HEK293 (cell line): ENCODE data around the gene LYVE1.

Experiments used
- CTCF ChIP-seq: fragments of 450-650 bp; formaldehyde crosslinking; IDR thresholded peaks from 2 replicates; pipeline ENCODE4 v1.5.1; 2016; ENCODE audit warnings: missing biosample characterization, missing genetic modification characterization
- KLF8 ChIP-seq: fragments of 450-650 bp; formaldehyde crosslinking; IDR thresholded peaks from 2 replicates; pipeline ENCODE4 v1.5.1; 2016; ENCODE audit warnings: missing biosample characterization, missing genetic modification characterization
- RBAK ChIP-seq: fragments of 450-650 bp; formaldehyde crosslinking; IDR thresholded peaks from 2 replicates; pipeline ENCODE4 v1.5.1; 2016; ENCODE audit warnings: missing biosample characterization, missing genetic modification characterization
- SCRT2 ChIP-seq: fragments of 450-650 bp; formaldehyde crosslinking; IDR thresholded peaks from 2 replicates; pipeline ENCODE4 v1.5.1; 2016; ENCODE audit warnings: missing biosample characterization, missing genetic modification characterization
- TCF7L2 ChIP-seq: IDR thresholded peaks from 2 replicates; pipeline ENCODE4 v1.6.1; 2011; ENCODE audit warnings: low read depth, mild to moderate bottlenecking, inconsistent platforms, low read length, moderate library complexity, borderline replicate concordance
- ZBTB17 ChIP-seq: fragments of 450-650 bp; formaldehyde crosslinking; IDR thresholded peaks from 2 replicates; pipeline ENCODE4 v1.5.1; 2016; ENCODE audit warnings: missing biosample characterization, missing genetic modification characterization
- ZBTB49 ChIP-seq: fragments of 450-650 bp; formaldehyde crosslinking; IDR thresholded peaks from 2 replicates; pipeline ENCODE4 v1.5.1; 2016; ENCODE audit warnings: missing biosample characterization, missing genetic modification characterization, low read depth
- ZEB2 ChIP-seq: fragments of 450-650 bp; formaldehyde crosslinking; IDR thresholded peaks from 2 replicates; pipeline ENCODE4 v1.5.1; 2016; ENCODE audit warnings: missing biosample characterization, missing genetic modification characterization
- ZFP69B ChIP-seq: fragments of 450-650 bp; formaldehyde crosslinking; IDR thresholded peaks from 2 replicates; pipeline ENCODE4 v1.5.1; 2016; ENCODE audit warnings: missing biosample characterization, missing genetic modification characterization
- ZNF146 ChIP-seq: fragments of 450-650 bp; formaldehyde crosslinking; IDR thresholded peaks from 2 replicates; pipeline ENCODE4 v1.5.1; 2016; ENCODE audit warnings: missing biosample characterization, missing genetic modification characterization
- ZNF157 ChIP-seq: fragments of 450-650 bp; formaldehyde crosslinking; IDR thresholded peaks from 2 replicates; pipeline ENCODE4 v1.5.1; 2016; ENCODE audit warnings: missing biosample characterization, missing genetic modification characterization
- ZNF2 ChIP-seq: fragments of 450-650 bp; formaldehyde crosslinking; IDR thresholded peaks from 2 replicates; pipeline ENCODE4 v1.5.1; 2016; ENCODE audit warnings: missing biosample characterization, missing genetic modification characterization
- ZNF248 ChIP-seq: fragments of 450-650 bp; formaldehyde crosslinking; IDR thresholded peaks from 2 replicates; pipeline ENCODE4 v1.5.1; 2017; ENCODE audit warnings: missing biosample characterization, missing genetic modification characterization
- ZNF37A ChIP-seq: fragments of 450-650 bp; IDR thresholded peaks from 2 replicates; pipeline ENCODE4 v1.5.1; 2018; ENCODE audit warnings: missing biosample characterization, missing genetic modification characterization
- ZNF449 ChIP-seq: fragments of 450-650 bp; formaldehyde crosslinking; IDR thresholded peaks from 2 replicates; pipeline ENCODE4 v1.5.1; 2017; ENCODE audit warnings: missing biosample characterization, mild to moderate bottlenecking, missing genetic modification characterization, moderate library complexity
- ZNF488 ChIP-seq: fragments of 450-650 bp; formaldehyde crosslinking; IDR thresholded peaks from 2 replicates; pipeline ENCODE4 v1.5.1; 2016; ENCODE audit warnings: missing biosample characterization, missing genetic modification characterization
- ZNF544 ChIP-seq: fragments of 450-650 bp; formaldehyde crosslinking; IDR thresholded peaks from 2 replicates; pipeline ENCODE4 v1.5.0; 2017; ENCODE audit warnings: missing biosample characterization, missing genetic modification characterization
- ZNF639 ChIP-seq: fragments of 450-650 bp; formaldehyde crosslinking; IDR thresholded peaks from 2 replicates; pipeline ENCODE4 v1.5.1; 2016; ENCODE audit warnings: missing biosample characterization, missing genetic modification characterization
- ZNF660 ChIP-seq: fragments of 450-650 bp; IDR thresholded peaks from 2 replicates; pipeline ENCODE4 v1.5.1; 2018; ENCODE audit warnings: missing biosample characterization, mild to moderate bottlenecking, missing genetic modification characterization
- ZNF701 ChIP-seq: fragments of 450-650 bp; formaldehyde crosslinking; IDR thresholded peaks from 2 replicates; pipeline ENCODE4 v1.5.1; 2016; ENCODE audit warnings: missing biosample characterization, missing genetic modification characterization
- ZNF76 ChIP-seq: fragments of 450-650 bp; formaldehyde crosslinking; IDR thresholded peaks from 2 replicates; pipeline ENCODE4; 2016; ENCODE audit warnings: low read depth, missing biosample characterization, missing genetic modification characterization, borderline replicate concordance
- ZNF785 ChIP-seq: fragments of 450-650 bp; formaldehyde crosslinking; IDR thresholded peaks from 2 replicates; pipeline ENCODE4 v1.5.1; 2016; ENCODE audit warnings: missing biosample characterization, missing genetic modification characterization
- TF ChIP-seq, protein P1 (sequence below): fragments of 450-650 bp; formaldehyde crosslinking; IDR thresholded peaks from 2 replicates; pipeline ENCODE4 v1.5.1; 2016; ENCODE audit warnings: missing biosample characterization, missing genetic modification characterization
- TF ChIP-seq, protein P2 (sequence below): fragments of 450-650 bp; formaldehyde crosslinking; IDR thresholded peaks from 2 replicates; pipeline ENCODE4 v1.5.1; 2016; ENCODE audit warnings: missing biosample characterization, missing genetic modification characterization
- TF ChIP-seq, protein P3 (sequence below): fragments of 450-650 bp; formaldehyde crosslinking; IDR thresholded peaks from 2 replicates; pipeline ENCODE4 v1.5.0; 2017; ENCODE audit warnings: missing biosample characterization, missing genetic modification characterization, borderline replicate concordance

LYVE1 gene

GRCh38 chr11:10540915-10541560 lies 27.4 kb downstream of the LYVE1 start, which contains the start of gene RNF141 (continued):
- TF ChIP-seq, protein P1, sequence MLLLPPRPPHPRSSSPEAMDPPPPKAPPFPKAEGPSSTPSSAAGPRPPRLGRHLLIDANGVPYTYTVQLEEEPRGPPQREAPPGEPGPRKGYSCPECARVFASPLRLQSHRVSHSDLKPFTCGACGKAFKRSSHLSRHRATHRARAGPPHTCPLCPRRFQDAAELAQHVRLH (tag by site-specific recombination) = 0 out of 2 replicates have a peak, but pooled peaks have one; percentile 46
- TF ChIP-seq ZBTB49 (tag by site-specific recombination) = no peak
- TF ChIP-seq ZNF2 = no peak
- TF ChIP-seq ZNF37A (tag by site-specific recombination) = no peak
- TF ChIP-seq TCF7L2 = peak; percentile 12; the same call in 1 of the 2 replicates
- no peak for TF ChIP-seq RBAK (tag by site-specific recombination)
- TF ChIP-seq ZNF701 (tag by site-specific recombination) = no peak
- TF ChIP-seq ZNF660 (tag by site-specific recombination) = peak; percentile 50; the same call in 1 of the 2 replicates
- TF ChIP-seq ZEB2 (tag by site-specific recombination) = 0 out of 2 replicates have a peak, but pooled peaks have one; percentile 50
- no peak for TF ChIP-seq ZNF544 (tag by site-specific recombination)
- TF ChIP-seq ZNF639 (tag by site-specific recombination) = no peak
- peak; percentile 75 for TF ChIP-seq KLF8 (tag by site-specific recombination)
- TF ChIP-seq ZNF488 = no peak
- peak; percentile 50; the same call in 1 of the 2 replicates for TF ChIP-seq SCRT2
- TF ChIP-seq ZNF157 = no peak
- TF ChIP-seq ZBTB17 (tag by site-specific recombination) = peak; percentile 93
- no peak for TF ChIP-seq ZFP69B (tag by site-specific recombination)
- TF ChIP-seq, protein P2, sequence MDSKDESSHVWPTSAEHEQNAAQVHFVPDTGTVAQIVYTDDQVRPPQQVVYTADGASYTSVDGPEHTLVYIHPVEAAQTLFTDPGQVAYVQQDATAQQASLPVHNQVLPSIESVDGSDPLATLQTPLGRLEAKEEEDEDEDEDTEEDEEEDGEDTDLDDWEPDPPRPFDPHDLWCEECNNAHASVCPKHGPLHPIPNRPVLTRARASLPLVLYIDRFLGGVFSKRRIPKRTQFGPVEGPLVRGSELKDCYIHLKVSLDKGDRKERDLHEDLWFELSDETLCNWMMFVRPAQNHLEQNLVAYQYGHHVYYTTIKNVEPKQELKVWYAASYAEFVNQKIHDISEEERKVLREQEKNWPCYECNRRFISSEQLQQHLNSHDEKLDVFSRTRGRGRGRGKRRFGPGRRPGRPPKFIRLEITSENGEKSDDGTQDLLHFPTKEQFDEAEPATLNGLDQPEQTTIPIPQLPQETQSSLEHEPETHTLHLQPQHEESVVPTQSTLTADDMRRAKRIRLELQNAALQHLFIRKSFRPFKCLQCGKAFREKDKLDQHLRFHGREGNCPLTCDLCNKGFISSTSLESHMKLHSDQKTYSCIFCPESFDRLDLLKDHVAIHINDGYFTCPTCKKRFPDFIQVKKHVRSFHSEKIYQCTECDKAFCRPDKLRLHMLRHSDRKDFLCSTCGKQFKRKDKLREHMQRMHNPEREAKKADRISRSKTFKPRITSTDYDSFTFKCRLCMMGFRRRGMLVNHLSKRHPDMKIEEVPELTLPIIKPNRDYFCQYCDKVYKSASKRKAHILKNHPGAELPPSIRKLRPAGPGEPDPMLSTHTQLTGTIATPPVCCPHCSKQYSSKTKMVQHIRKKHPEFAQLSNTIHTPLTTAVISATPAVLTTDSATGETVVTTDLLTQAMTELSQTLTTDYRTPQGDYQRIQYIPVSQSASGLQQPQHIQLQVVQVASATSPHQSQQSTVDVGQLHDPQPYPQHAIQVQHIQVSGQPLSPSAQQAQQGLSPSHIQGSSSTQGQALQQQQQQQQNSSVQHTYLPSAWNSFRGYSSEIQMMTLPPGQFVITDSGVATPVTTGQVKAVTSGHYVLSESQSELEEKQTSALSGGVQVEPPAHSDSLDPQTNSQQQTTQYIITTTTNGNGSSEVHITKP (tag by site-specific recombination) = peak; percentile 38; the same call in 1 of the 2 replicates
- peak; percentile 5; the same call in 1 of the 2 replicates for TF ChIP-seq ZNF146 (tag by site-specific recombination)
- TF ChIP-seq ZNF76 (tag by site-specific recombination) = peak; percentile 47; the same call in 1 of the 2 replicates
- peak; percentile 97 for TF ChIP-seq ZNF449
- TF ChIP-seq ZNF785 = no peak
- TF ChIP-seq ZNF248 (tag by site-specific recombination) = no peak
- TF ChIP-seq, protein P3, sequence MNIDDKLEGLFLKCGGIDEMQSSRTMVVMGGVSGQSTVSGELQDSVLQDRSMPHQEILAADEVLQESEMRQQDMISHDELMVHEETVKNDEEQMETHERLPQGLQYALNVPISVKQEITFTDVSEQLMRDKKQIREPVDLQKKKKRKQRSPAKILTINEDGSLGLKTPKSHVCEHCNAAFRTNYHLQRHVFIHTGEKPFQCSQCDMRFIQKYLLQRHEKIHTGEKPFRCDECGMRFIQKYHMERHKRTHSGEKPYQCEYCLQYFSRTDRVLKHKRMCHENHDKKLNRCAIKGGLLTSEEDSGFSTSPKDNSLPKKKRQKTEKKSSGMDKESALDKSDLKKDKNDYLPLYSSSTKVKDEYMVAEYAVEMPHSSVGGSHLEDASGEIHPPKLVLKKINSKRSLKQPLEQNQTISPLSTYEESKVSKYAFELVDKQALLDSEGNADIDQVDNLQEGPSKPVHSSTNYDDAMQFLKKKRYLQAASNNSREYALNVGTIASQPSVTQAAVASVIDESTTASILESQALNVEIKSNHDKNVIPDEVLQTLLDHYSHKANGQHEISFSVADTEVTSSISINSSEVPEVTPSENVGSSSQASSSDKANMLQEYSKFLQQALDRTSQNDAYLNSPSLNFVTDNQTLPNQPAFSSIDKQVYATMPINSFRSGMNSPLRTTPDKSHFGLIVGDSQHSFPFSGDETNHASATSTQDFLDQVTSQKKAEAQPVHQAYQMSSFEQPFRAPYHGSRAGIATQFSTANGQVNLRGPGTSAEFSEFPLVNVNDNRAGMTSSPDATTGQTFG (tag by site-specific recombination) = no peak
- TF ChIP-seq CTCF (tag by site-specific recombination) = peak; percentile 94
